NOMO-1 (cell line): ENCODE data around the gene CKS1B.
A peak's percentile ranks its signal among the peaks of the same experiment; 100 is the strongest.

Source experiments
- DNase-seq, 2 experiments: peaks; one replicate each; lab custom pipeline; 2025; ENCODE audit not compliant: unreplicated experiment in 2 of 2; lab: John Stamatoyannopoulos, UW

The CKS1B gene

DNA sequence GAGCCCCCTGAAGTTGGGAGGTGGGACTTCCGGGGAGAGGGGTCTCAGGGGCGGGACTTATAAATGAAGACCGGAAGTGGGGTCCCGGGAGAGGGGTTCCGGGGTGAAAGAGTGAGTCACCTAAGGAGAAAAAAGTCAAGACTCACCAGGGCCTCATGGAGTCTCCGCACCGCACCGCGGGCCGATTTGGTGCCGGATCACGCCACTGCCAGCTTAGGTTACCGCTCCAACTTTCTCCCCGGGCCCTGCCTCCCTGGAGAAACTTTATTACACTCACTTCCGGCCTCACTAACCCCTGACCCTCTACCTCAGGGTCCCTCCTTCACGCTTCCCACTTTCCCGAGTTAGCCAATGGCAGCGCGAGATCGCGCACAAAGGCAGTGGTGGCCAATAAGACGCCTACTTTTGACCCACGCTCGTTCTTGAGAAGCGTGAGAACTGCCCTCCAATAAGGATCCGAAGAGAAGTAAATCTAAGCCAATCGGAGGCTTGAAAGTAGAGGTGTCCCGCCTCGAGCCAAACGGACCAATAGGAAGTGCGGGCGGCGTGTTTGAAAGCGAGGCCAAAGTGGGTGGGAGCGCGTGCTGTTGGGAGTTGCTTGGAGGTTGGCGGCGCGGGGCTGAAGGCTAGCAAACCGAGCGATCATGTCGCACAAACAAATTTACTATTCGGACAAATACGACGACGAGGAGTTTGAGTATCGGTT lies at the start of gene CKS1B:
Gene CKS1B, plus strand, starts transcription at position 580 of the 706 bp plus-strand sequence. Its CDS starts 65 bp downstream, at position 645.
- DNase-seq, result peak; percentile 98 to 100

GRCh38 chr1:154925335-154926170 lies 48.9 kb upstream of the CKS1B start:
- DNase-seq, result no peak

DNA sequence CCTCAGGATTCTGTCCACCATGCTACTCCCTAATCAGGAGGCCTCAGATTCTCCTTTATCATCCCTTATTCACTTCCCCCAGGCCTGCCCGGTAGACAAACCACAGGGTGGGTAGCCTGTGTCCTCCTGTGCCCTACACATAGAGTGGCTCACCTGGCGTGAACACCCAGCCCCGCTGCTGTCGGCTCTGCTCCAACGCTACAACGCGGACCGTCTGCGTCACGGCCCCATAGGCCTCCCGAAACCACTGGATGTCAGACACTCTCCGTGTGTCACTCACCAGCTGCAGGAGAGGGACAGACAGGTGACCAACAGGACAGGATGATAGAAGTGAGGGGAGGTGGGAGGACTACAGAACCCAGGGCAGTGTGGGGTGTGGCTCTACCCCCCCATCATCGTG lies 48.3 kb upstream of the CKS1B start:
- no peak for DNase-seq

DNA sequence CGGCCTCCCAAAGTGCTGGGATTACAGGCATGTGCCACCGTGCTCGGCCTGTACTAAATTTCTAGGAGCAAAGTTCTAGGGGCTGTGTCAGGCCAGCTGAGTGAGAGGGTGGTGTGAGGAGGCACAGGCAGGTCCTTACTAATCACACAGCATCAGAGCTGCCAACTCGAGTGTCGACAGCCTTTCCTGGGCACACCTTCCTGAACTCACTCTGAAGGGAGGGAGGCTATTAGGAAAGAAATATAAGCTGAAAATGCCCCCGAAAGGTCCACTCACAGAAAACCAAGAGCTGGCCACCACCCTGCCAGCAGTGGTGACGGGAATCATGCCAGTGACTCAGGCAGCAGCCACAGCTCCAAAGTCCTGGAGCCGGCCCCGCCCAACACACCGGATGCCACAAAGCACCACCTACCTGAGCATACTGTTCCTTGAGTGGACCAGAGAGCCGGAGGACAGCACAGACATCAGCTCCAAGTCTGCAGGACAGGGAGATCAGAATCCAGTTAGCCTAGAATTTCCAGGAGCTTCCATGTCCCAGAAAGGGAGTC lies 42.5 kb upstream of the CKS1B start:
- DNase-seq, result no peak

GRCh38 chr1:154934358-154934948 lies 40.0 kb upstream of the CKS1B start:
- DNase-seq, result no peak

GRCh38 chr1:154935749-154936554 lies 38.5 kb upstream of the CKS1B start:
- DNase-seq, result no peak

DNA sequence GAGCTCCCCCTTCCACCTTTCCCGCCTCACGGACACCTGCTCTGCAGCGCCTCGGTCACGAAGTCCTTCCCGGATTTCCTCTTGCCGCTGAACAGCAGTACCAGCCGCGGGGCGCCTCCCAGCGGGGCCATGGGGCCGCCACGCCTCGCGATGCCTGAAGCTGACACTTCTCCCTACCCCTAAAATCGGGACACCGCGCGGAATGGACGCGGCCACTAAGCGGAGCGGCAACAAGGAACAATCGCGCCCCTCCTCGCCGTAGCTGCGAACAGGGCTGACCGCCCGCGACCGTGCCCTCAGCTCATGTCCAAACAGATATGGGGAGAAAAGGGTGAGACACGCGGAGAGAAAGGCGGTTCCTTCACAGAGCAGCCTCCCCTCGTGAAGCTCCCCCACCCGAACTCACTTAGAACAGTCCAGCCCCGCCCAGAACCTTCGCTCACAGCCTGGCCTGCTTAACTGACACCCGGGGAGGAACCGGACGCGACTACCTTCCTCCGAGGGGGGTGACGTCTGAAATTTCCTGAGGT lies 37.9 kb upstream of the CKS1B start, which contains the start of gene PMVK:
Gene PMVK, minus strand, starts transcription at position 165 of the 530 bp plus-strand sequence. Its CDS starts 34 bp downstream, at position 131.
- DNase-seq, result peak; percentile 90 to 93

DNA sequence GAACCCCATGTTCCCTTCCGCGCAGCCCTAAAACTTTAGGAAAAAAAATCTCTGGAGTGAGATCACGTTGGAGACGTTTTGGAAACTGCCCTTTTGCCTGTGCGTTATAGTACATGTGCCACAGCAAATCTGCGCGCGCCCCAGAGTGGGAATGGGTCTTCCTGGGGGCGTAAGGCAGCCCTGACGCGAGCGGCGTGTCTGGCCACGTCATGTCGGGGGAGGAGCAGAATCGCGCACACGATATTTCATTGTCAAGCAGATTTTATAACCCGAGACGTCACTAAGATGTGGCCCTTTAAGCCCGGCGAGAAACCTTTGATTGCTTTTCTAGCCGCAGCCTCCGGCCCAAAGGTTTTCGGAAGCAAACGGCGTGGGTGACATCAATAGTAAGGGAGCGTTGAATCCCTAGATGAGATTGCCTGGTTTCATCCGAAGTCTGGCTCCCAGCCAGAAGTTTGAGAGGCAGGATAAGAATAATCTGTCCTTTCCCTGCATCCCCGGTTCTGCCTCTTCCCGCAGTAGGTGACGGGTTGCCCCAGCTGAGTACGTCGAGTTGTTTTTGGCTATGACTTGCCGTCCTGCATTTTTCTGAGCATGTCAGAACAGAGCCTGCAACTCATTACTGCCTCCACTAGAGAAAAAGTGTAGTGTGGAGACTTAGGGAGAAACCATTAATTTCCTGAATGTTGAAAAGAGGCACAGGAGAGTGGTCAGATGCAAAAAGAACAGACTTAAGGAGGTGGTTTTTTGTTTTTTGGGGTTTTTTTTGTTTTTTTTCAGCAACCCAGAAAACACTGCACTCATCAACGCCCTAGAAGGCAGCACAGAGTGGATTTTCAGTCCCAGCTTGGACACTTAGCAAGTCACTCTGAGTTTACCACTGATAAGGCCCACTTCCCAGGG lies 37.1 kb upstream of the CKS1B start:
- peak; percentile 89 to 90 for DNase-seq

- no peak for DNase-seq
Observed at GRCh38 chr1:154937988-154938386, 36.5 kb upstream of the CKS1B start.

DNA sequence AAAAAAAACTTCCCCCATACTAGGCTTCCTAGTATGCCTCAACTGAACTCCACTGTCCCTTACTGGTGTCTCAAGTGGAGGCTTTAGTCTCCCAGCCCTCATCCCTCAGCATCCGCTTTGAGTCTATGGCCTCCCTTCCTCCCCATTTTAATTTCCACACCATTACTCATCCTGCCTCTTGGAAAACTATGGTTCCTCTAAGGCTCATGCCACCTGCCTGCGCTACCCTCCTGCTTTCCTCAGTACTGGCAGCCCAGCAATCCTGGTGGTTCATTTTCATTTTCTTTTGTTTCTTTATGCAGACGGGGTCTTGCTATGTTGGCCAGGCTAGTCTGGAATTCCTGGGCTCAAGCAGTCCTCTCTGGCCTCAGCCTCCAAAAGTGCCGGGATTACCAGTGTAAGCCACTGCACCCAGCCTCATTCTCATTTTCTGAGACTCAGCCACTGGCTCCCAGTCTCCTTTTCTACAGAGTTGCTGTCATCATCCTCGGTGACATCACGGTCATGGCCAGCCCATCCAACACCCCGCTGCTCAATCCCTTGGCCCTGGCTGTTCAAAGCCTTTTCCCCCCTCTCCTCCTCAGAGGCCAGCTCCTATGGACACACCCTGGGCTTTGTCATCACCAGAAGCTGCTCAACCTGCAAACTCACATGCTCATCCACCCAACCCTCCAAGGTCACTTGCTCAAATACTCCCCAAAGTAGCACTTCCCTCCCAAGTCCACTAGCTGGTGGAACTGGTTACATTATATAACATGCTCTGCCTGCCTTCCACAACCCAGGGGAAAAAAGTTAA lies 35.7 kb upstream of the CKS1B start:
- no peak for DNase-seq

GRCh38 chr1:154940213-154940560 lies 34.3 kb upstream of the CKS1B start:
- DNase-seq, result no peak

DNA sequence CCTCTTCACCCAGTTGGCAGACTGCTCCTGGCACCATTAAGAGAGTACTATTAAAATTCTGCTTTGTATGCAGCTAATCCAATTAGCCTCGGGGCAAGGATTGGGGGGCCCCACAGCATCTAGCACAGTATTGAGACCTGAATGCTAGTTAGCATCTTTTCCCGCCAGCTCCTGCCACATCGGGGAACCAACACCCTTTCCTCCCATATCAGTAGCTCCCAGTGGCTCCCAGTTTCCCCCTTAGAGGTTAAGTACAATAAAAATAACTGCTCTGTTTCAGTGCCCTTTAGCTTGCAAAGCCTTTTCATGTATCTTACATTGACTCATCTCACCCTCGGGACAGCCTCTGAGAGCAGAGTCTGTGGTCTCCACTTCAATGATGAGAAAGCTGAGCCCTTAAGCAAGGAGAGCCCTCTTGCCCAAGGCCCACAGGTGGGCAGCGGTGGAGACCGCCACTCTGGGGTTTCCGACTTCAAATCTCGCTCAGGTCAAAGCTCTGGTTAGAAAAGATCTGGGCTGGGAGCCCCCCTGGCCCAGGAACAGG lies 33.8 kb upstream of the CKS1B start:
- no peak for DNase-seq

DNA sequence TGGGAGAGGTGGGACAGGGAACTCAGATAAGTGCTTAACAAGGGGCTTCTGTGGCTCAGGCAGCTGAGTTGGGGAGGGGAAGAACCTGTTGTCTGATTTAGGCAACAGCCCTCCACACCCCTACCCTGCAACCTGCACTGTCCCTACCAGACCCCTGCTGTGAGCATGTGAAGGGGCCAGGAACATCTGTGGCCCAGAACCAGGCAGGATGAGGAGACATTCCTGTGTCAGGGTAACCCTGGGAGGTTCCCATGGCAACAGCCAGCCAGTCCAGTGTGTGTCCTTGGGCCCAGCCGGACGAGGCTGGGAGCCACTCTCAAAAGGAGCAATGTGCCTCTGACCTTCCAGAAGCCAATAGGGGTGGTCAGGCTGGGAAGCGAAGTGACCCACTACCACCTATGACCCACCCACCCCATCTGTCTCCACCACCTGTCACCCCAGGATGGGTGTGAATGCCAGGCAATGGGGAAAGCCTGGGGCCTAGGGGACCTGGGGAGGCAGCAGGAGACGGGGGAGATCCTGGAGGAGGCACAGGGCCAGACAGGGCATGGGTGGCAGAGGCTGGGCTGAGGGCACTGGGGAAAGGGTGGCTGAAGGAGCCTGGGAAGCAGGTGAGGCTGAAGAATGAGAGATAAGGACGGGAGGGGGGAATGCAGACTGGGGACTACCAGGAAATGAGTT lies 33.0 kb upstream of the CKS1B start:
- DNase-seq, result no peak

DNA sequence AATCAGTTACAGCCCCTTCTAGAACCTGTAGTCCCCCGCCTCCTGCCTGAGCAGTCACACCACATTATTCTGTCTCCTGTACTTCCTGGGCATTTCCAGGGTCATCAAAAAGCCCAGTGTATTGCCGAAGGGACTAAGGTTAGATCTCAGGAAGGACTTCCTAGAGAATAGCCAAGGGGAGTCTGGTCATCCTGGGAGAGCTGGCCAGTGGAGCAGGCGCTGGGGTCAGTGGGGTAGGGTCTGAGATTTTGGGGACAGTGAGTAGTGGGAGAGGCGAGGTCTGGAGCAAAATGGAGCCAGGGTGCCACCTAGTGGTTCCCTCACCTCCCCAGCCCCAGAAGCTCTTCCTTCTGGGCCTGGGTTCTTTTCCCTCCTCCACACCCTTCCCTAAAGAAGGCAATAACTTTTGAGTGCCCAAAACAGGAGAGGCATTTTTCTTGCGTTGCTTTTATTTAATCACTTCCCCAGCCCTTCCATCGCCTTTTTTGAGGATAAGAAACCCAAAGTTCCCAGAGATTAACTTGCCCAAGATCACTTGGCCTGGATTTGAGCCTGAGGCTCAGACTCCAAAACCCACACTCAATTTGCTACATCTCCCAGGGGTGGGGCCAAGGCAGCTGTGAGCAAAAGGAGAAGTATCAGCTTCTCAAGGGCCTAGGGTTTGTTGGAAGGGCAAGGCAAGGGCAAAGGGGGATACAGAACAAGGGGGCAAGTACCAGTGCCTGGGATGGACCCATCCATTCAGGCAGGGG lies 30.7 kb upstream of the CKS1B start:
- peak; percentile 69 to 80 for DNase-seq

- DNase-seq, result no peak
Observed at GRCh38 chr1:154944401-154945159, 29.9 kb upstream of the CKS1B start.
